HEK293T (cell line): Measurements from ENCODE around the gene SSBP2.

Experiments used
- BHLHE40 ChIP-seq: fragments of 450-650 bp; IDR thresholded peaks from 2 replicates; pipeline ENCODE4 v1.6.1; 2016; ENCODE audit warnings: mild to moderate bottlenecking, moderate library complexity, borderline replicate concordance
- FOXA1 ChIP-seq: fragments of 450-650 bp; IDR thresholded peaks from 2 replicates; pipeline ENCODE4 v1.6.1; 2016; ENCODE audit warnings: mild to moderate bottlenecking
- FOXK2 ChIP-seq: fragments of 450-650 bp; IDR thresholded peaks from 2 replicates; pipeline ENCODE4 v1.6.1; 2016; ENCODE audit warnings: mild to moderate bottlenecking
- L3MBTL2 ChIP-seq: fragments of 450-650 bp; conservative IDR thresholded peaks from 2 replicates; pipeline ENCODE4 v1.6.1; 2016; ENCODE audit warnings: mild to moderate bottlenecking
- LEF1 ChIP-seq: fragments of 450-650 bp; IDR thresholded peaks from 2 replicates; pipeline ENCODE4 v1.6.1; 2017; ENCODE audit warnings: mild to moderate bottlenecking, borderline replicate concordance
- NFRKB ChIP-seq: fragments of 450-650 bp; IDR thresholded peaks from 2 replicates; pipeline ENCODE4 v1.6.1; 2016; ENCODE audit warnings: mild to moderate bottlenecking, moderate library complexity
- SP1 ChIP-seq: fragments of 450-650 bp; IDR thresholded peaks from 2 replicates; pipeline ENCODE4 v1.6.1; 2017
- SUZ12 ChIP-seq: fragments of 450-650 bp; IDR thresholded peaks from 2 replicates; pipeline ENCODE4 v1.6.1; 2016; ENCODE audit warnings: mild to moderate bottlenecking
- TARDBP ChIP-seq: fragments of 450-650 bp; IDR thresholded peaks from 2 replicates; pipeline ENCODE4 v1.6.1; 2016
- ZNF384 ChIP-seq: fragments of 450-650 bp; IDR thresholded peaks from 2 replicates; pipeline ENCODE4 v1.6.1; 2016
- TF ChIP-seq, protein P1 (sequence below): fragments of 450-650 bp; IDR thresholded peaks from 2 replicates; pipeline ENCODE4 v1.6.1; 2016

DNA sequence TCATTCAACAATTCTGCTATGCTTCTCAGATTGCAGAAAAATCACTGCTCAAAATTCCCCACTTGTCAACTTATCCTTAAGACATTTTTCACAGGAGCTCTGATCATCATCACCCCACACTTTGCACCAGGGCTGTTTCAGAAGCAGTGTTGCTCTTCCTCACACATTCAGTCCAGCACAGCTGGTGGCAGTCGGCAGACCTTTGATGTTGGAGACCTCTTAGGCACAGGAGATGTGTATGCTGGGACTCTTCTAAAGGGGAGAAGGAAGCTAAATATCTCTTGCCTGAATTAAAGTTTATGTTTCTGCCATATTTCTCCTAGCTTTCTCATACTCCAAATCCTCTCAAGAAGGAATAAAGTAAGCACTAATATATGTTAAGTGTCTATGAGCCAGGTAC lies 44.8 kb upstream of the SSBP2 start:
- TF ChIP-seq SUZ12 (no peak), SP1 (no peak), FOXK2 (no peak), TARDBP (no peak), FOXA1 (no peak), BHLHE40 (no peak), ZNF384 (no peak), NFRKB (no peak), LEF1 (no peak), L3MBTL2 (no peak)
- TF ChIP-seq, protein P1, sequence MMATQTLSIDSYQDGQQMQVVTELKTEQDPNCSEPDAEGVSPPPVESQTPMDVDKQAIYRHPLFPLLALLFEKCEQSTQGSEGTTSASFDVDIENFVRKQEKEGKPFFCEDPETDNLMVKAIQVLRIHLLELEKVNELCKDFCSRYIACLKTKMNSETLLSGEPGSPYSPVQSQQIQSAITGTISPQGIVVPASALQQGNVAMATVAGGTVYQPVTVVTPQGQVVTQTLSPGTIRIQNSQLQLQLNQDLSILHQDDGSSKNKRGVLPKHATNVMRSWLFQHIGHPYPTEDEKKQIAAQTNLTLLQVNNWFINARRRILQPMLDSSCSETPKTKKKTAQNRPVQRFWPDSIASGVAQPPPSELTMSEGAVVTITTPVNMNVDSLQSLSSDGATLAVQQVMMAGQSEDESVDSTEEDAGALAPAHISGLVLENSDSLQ, result no peak
